Measurements from ENCODE around the gene MYCBPAP.

Gene MYCBPAP

GRCh38 chr17:50491505-50491904 lies 16.7 kb upstream of the MYCBPAP start:
- DNase-seq (ENCODE audit: low read depth in 2 of 2) = no peak

DNA sequence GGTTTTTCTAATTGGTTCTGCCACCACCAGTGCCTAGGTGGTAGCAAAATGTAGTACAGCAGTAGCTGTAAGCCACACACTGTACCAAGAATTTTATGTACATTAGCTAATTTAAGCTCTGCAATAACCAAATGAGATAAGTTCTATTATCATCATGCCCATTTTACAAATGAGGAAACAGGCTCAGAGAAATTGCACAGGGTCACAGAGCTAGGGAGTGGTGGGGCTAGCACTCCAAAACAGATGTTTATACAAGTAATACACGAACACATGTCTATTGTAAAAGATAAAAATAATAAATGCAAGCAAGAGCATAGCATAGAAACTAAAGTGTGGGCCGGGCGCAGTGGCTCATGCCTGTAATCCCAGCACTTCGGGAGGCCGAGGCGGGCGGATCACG lies 16.0 kb upstream of the MYCBPAP start:
- DNase-seq (ENCODE audit: low read depth in 2 of 2) = no peak

DNA sequence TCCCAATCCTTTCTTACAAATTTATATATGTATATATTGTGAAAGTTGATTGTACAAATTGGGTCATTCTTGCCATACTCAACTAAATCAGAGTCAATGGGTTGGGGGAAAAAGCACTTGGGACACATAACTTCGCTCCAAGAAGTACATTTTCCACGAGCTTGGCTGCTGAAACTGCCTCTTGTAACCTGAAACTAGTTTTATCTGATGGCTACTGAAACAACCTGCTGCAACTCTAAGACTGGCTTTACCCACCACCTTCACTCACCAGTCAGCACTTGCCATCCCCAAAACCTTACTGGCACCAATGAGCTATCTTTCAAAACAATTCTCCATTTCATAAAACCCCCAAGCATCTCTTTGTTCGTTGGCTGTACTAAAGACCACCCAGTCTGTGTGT lies 14.5 kb upstream of the MYCBPAP start:
- no peak for DNase-seq (ENCODE audit: low read depth in 2 of 2)

DNA sequence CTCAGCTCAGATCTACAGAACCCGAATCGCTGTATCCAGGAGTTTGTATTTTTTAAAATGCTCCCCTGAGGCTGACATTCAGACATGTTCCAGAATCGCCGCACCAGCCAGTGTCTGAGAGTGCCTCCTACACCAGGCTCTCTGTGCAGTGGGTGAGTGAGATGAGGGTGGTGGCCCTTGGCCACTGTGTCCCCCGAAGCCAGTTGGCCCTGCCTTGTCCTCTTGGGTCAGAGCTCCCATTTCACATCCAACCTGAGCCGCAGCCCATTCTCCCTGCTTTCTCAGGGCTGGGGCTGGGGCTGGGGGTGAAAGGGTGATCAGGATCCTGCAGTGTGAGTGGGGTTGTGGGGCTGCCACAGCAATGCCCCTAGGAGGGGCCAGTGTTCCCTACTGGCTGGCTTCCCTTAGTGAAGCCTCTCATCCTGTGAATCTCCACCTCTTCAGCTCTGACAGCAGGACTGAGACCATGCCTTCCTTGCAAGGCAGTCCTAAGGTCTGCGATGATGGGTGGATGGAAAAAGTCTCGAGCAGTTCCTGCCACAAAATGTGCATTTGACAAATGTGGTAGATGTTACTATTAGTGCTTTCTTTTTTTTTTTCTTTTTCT lies 12.9 kb upstream of the MYCBPAP start:
- no peak for DNase-seq (ENCODE audit: low read depth in 2 of 2)

- DNase-seq (ENCODE audit: low read depth in 2 of 2) = no peak
These were observed 12.3 kb upstream of the MYCBPAP start for GRCh38 chr17:50495918-50496317.

- DNase-seq (ENCODE audit: low read depth in 2 of 2) = no peak
These were observed 10.0 kb upstream of the MYCBPAP start for GRCh38 chr17:50498021-50498874.

DNA sequence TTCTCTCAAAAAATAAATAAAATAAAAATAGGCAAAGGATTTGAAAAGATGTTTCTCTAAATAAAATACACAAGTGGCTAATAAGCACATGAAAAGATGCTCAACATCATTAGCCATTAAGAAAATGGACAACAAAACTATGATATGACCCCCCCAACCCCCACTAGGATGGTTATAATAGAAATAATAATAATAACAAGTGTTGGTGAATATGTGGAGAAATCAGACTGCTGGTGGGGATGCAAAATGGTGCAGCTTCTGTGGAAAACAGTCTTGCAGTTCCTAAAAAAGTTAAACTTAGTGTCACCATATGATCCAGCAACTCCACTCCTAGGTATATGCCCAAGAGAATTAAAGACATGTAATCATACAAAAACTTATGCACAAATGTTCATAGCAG lies 9.0 kb upstream of the MYCBPAP start:
- no peak for DNase-seq (ENCODE audit: low read depth in 2 of 2)

DNA sequence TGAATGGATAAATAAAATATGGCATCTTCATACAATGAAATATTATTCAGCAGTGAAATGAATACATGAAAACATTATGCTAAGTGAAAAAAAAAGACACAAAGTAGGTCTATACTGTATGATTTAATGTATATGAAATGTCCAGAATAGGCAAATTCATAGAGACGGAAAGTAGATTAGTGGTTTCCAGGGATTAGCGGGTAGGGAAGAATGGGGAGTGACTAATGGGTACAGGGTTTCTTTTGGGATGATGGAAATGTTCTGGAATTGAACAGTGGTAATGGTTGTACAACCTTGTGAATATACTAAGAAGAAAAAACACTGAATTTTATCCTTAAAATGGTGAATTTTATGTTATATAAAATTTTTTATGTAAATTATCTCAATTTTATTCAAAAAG lies 8.5 kb upstream of the MYCBPAP start:
- DNase-seq (ENCODE audit: low read depth in 2 of 2) = no peak

- no peak for DNase-seq (ENCODE audit: low read depth in 2 of 2)
These were observed 7.2 kb upstream of the MYCBPAP start for GRCh38 chr17:50501054-50501453.

- DNase-seq (ENCODE audit: low read depth in 2 of 2) = no peak
These were observed 5.8 kb upstream of the MYCBPAP start for GRCh38 chr17:50502301-50502990.

DNA sequence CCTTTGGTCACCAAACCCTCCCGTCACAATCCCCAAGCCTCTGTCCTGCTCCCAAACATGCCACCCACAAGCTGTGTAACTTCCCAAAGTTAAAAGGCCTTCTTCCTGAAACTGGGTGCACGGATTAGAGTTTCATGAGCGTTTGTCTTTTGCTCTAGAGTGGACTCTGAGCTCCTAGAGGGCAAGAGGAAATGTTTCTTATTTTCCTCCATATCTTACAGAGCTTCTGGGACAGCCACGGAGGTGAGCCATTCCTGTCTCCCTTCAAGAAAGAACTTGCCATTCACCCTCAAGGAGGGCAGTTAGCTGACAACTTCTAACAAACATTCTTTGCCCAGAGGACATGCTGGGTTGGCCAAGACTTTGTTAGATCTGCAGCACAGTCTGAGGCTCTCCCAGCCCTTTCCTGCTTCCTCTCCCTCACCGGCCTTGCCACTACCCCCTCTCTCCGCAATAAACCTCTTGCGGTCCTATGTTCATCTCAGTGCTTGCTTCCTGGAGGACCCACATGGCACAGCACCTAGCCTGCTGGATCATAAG lies 2.6 kb upstream of the MYCBPAP start:
- DNase-seq (ENCODE audit: low read depth in 2 of 2) = no peak

GRCh38 chr17:50506298-50506697 lies 1.9 kb upstream of the MYCBPAP start:
- DNase-seq (ENCODE audit: low read depth in 2 of 2) = no peak

DNA sequence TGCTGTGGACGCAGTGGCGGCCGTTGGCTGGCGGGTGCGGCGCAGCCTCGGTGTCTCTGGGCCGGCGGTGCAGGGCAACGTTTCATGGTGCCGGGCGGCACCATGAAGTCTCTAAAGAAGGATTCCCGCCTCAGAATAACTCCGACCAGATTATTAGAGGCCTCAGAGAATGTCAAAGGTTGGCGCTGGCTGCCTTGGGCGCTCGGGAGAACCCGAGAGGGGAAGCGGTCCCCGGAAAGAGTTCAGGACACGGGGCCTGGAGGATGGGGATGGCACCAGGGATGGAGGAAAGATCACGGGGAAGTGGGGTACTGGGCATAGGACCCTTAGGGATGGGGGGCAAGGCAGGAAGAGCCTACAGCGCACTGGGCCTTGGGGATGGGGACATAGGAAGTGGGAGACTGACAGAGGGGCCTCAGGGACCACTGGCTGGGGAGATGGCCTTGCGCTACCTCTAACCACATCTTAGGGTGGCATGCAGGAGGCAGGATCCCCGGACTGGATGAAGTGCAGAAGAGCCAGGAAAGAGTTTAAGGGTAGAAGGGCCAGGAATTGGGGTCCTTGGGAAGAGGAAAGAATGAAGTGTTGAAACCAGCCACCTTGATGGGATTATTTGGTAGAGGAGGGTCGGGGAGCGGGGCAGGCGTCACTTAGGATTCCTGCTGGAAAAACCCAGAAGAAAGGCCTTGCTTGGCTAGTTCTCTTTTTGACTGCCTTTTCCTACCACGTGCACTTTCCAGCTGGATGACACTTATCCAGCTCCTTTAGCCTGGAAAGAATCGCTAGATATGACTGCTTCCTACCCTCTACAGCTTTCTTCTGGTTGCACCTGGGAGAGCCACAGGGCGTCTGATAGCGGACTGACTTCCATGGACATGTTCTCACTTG lies 578 bp downstream of the MYCBPAP start:
- no peak for DNase-seq (ENCODE audit: low read depth in 2 of 2)

- DNase-seq (ENCODE audit: low read depth in 2 of 2) = no peak
These were observed 2.8 kb downstream of the MYCBPAP start for GRCh38 chr17:50511058-50511457.

GRCh38 chr17:50513495-50513894 lies 5.3 kb downstream of the MYCBPAP start:
- no peak for DNase-seq (ENCODE audit: low read depth in 2 of 2)

- no peak for DNase-seq (ENCODE audit: low read depth in 2 of 2)
These were observed 6.1 kb downstream of the MYCBPAP start for GRCh38 chr17:50514388-50514787.

- DNase-seq (ENCODE audit: low read depth in 2 of 2) = no peak
These were observed 6.9 kb downstream of the MYCBPAP start for GRCh38 chr17:50514936-50515702.

DNA sequence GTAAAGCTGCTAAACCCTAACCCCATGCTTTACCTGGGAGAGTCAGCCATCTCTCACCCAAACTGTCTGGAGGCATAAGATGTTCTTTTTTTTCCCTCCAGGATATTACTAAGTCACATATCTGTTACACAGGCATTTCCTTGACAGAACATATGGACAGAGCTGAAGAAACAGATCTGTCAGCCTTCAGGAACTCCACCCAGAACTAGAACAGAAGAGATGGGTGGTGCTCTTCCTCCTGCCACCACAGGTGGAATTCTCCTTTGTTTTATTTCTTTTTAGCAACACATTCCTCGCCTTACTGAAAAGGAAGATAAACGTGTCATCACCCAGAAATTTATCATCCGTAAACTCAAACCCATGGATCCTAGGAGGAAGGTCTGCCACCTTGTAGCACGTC lies 8.8 kb downstream of the MYCBPAP start:
- DNase-seq (ENCODE audit: low read depth in 2 of 2) = no peak

DNA sequence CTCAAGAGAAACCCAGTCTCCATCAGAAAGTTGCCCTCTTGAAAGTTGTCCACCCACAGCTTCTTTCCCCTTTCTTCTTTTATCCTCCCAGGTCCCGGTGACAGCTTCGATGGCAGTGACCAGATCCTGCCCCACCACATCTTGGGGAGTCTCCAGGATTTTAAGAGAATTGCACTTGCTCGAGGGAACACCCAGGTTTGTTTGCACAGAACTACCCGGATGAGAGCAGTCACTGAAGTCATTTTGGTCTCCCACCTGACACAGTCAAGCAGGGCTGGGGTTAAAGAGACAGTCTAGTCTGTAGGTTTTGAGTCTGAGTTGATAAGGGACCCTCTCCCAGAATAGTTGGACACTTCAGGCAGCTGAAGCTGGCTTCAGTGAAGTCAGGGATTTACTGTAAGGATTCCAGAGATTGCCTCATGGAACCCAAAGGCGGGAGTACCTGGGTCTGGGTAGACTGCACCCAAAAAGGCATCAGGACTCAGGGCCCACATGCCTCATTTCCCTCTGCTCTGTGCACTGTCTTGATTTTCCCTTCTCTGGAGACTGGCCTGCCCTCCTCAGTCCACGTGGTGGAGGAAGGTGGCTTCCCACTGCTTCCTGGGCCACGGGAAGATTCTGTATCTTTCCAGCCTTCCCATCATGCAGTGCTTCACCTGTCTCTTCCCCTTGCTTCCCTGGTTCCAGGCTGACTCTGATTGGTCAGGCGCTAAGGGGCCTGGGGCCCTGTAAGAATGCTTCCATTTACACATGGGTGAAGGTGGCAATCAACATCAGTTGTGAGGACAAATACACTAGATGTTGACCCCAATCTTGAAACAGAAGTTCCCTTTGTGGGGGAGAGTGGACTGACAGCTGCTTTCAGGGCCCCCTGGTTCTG lies 9.5 kb downstream of the MYCBPAP start:
- no peak for DNase-seq (ENCODE audit: low read depth in 2 of 2)
